ENCODE data around the gene NCOA3.

NCOA3 gene

DNA sequence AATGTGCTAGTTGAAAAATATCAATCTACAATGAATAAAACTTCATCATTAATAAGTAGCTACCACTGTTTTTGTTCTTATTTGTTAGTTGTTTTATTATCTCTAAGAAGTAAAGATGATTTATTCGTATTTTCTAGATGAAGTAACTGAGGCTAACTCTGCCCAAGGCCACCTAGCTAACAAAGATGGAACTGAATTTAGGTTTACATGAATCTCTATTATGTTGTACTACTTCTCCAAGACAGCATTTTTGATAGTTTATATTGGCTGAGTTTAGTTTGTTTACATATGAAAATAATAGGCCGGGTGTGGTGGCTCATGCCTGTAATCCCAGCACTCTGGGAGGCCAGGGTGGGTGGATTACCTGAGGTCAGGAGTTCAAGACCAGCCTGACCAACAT is 121.5 kb downstream of the NCOA3 start:
- TF ChIP-seq TCF12 (IDR thresholded peaks at IDR 0.05; ENCODE audit: low read depth) (no peak), CREB1 (IDR thresholded peaks at IDR 0.05; ENCODE audit: low read depth) (no peak), YY1 (IDR thresholded peaks at IDR 0.05; ENCODE audit: low read depth) (no peak), EGR1 (IDR thresholded peaks at IDR 0.05) (no peak), RAD21 (IDR thresholded peaks at IDR 0.05; ENCODE audit: low read depth) (no peak), EP300 (IDR thresholded peaks at IDR 0.05; ENCODE audit: borderline replicate concordance) (no peak)
- TF ChIP-seq, protein P1, sequence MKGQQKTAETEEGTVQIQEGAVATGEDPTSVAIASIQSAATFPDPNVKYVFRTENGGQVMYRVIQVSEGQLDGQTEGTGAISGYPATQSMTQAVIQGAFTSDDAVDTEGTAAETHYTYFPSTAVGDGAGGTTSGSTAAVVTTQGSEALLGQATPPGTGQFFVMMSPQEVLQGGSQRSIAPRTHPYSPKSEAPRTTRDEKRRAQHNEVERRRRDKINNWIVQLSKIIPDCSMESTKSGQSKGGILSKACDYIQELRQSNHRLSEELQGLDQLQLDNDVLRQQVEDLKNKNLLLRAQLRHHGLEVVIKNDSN (IDR thresholded peaks at IDR 0.05): no peak
- TF ChIP-seq, protein P2, sequence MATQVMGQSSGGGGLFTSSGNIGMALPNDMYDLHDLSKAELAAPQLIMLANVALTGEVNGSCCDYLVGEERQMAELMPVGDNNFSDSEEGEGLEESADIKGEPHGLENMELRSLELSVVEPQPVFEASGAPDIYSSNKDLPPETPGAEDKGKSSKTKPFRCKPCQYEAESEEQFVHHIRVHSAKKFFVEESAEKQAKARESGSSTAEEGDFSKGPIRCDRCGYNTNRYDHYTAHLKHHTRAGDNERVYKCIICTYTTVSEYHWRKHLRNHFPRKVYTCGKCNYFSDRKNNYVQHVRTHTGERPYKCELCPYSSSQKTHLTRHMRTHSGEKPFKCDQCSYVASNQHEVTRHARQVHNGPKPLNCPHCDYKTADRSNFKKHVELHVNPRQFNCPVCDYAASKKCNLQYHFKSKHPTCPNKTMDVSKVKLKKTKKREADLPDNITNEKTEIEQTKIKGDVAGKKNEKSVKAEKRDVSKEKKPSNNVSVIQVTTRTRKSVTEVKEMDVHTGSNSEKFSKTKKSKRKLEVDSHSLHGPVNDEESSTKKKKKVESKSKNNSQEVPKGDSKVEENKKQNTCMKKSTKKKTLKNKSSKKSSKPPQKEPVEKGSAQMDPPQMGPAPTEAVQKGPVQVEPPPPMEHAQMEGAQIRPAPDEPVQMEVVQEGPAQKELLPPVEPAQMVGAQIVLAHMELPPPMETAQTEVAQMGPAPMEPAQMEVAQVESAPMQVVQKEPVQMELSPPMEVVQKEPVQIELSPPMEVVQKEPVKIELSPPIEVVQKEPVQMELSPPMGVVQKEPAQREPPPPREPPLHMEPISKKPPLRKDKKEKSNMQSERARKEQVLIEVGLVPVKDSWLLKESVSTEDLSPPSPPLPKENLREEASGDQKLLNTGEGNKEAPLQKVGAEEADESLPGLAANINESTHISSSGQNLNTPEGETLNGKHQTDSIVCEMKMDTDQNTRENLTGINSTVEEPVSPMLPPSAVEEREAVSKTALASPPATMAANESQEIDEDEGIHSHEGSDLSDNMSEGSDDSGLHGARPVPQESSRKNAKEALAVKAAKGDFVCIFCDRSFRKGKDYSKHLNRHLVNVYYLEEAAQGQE (IDR thresholded peaks at IDR 0.05; ENCODE audit: low read depth): no peak

DNA sequence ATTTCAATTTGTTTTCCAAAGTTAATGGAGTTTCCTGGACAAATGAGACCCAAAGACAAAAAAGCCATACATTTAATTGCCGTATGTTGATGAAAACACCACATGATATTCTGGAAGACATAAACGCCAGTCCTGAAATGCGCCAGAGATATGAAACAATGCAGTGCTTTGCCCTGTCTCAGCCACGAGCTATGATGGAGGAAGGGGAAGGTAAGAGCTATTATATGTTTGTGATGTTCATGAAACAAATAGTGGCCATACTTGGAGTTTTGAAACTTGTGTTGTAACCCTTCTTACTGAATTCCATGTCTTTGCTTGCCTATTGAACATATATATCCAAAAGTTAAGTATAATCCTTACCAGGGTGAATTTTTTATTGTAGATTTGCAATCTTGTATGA is 125.9 kb downstream of the NCOA3 start:
- TF ChIP-seq NFIC (IDR thresholded peaks at IDR 0.05) (no peak), TCF12 (IDR thresholded peaks at IDR 0.05; ENCODE audit: low read depth) (no peak), RAD21 (IDR thresholded peaks at IDR 0.05; ENCODE audit: low read depth) (no peak), TEAD4 (IDR thresholded peaks at IDR 0.05) (no peak), EGR1 (IDR thresholded peaks at IDR 0.05) (no peak), CEBPB (IDR thresholded peaks at IDR 0.05) (no peak), FOXM1 (IDR thresholded peaks at IDR 0.05; ENCODE audit: borderline replicate concordance, low read depth) (no peak), YY1 (IDR thresholded peaks at IDR 0.05; ENCODE audit: low read depth) (no peak), ZBTB7A (IDR thresholded peaks at IDR 0.05; ENCODE audit: low read depth) (no peak), TAF1 (IDR thresholded peaks at IDR 0.05; ENCODE audit: low read depth) (no peak)
- TF ChIP-seq, protein P1 (IDR thresholded peaks at IDR 0.05): no peak
- TF ChIP-seq, protein P3, sequence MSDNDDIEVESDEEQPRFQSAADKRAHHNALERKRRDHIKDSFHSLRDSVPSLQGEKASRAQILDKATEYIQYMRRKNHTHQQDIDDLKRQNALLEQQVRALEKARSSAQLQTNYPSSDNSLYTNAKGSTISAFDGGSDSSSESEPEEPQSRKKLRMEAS (IDR thresholded peaks at IDR 0.05): no peak
- TF ChIP-seq, protein P2 (IDR thresholded peaks at IDR 0.05; ENCODE audit: low read depth): no peak

DNA sequence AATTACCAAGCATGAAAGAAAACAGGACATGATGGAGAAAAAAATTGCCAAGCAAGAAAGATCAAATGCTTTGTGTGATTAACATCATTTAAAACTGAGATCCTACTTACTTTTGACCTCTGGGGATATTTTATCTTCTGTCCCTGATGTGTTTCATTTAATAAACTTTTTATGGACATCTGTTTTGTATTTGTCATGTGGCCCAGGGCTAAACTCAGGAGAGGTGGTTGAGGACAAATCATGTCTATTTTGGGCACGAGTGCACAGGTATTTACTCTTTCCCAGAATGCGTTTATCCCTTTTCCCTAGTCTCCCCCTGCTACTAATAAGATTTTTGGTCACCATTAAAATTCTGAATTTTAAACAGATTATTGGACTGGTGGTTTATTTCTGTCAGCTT is 128.2 kb downstream of the NCOA3 start:
- TF ChIP-seq NFIC (IDR thresholded peaks at IDR 0.05) (no peak), TCF12 (IDR thresholded peaks at IDR 0.05; ENCODE audit: low read depth) (no peak), ZBTB7A (IDR thresholded peaks at IDR 0.05; ENCODE audit: low read depth) (no peak), CEBPB (IDR thresholded peaks at IDR 0.05) (no peak), YY1 (IDR thresholded peaks at IDR 0.05; ENCODE audit: low read depth) (no peak), TAF1 (IDR thresholded peaks at IDR 0.05; ENCODE audit: low read depth) (no peak)
- TF ChIP-seq, protein P1 (IDR thresholded peaks at IDR 0.05): no peak

DNA sequence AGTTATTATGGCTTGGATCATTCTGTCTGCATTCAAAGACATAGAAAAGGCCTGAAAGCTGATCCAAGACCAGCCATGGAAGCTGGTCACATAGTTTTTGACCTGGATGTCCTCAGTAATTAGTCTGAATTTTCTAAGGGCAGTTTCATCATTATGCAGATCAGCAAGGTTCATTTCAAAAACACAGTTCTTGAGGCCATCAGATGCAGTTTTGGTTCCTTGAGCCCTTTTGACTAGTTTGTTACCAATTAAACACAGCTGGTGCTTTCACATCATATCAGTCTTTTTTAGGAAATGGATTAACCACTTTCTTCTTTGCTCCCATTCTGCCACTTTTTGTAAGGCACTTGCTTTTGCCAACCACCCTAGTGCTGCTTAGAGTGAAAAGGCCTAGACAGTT is 129.4 kb downstream of the NCOA3 start:
- TF ChIP-seq FOXM1 (IDR thresholded peaks at IDR 0.05; ENCODE audit: borderline replicate concordance, low read depth) (no peak), EP300 (IDR thresholded peaks at IDR 0.05; ENCODE audit: borderline replicate concordance) (no peak), TAF1 (IDR thresholded peaks at IDR 0.05; ENCODE audit: low read depth) (no peak), TEAD4 (IDR thresholded peaks at IDR 0.05) (no peak), CEBPB (IDR thresholded peaks at IDR 0.05) (no peak), EGR1 (IDR thresholded peaks at IDR 0.05) (no peak), RAD21 (IDR thresholded peaks at IDR 0.05; ENCODE audit: low read depth) (no peak), NFIC (IDR thresholded peaks at IDR 0.05) (no peak)
- TF ChIP-seq, protein P3 (IDR thresholded peaks at IDR 0.05): no peak

DNA sequence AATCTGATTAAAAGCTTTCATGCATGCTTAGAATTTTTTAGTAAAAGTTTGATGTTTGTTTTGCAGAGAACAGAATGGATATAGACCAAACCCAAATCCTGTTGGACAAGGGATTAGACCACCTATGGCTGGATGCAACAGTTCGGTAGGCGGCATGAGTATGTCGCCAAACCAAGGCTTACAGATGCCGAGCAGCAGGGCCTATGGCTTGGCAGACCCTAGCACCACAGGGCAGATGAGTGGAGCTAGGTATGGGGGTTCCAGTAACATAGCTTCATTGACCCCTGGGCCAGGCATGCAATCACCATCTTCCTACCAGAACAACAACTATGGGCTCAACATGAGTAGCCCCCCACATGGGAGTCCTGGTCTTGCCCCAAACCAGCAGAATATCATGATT is 133.6 kb downstream of the NCOA3 start:
- no peak for TF ChIP-seq EGR1 (IDR thresholded peaks at IDR 0.05)
- TF ChIP-seq TAF1 (IDR thresholded peaks at IDR 0.05; ENCODE audit: low read depth): no peak
- TF ChIP-seq ZBTB7A (IDR thresholded peaks at IDR 0.05; ENCODE audit: low read depth): no peak
- TF ChIP-seq TCF12 (IDR thresholded peaks at IDR 0.05; ENCODE audit: low read depth): no peak
- no peak for TF ChIP-seq RAD21 (IDR thresholded peaks at IDR 0.05; ENCODE audit: low read depth)

DNA sequence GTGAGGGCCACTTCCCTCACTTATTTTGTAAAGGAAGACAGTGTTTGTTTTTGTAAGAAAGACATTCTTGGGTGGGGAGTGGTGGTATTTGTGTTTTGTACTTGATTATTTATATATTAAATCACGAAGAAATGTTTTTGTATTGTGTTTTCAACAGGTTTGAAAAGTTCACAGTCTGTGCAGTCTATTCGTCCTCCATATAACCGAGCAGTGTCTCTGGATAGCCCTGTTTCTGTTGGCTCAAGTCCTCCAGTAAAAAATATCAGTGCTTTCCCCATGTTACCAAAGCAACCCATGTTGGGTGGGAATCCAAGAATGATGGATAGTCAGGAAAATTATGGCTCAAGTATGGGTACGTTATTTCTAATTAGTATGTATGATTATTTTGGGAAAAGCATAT is 137.2 kb downstream of the NCOA3 start:
- TF ChIP-seq TCF12 (IDR thresholded peaks at IDR 0.05; ENCODE audit: low read depth) (no peak), CREB1 (IDR thresholded peaks at IDR 0.05; ENCODE audit: low read depth) (no peak), TEAD4 (IDR thresholded peaks at IDR 0.05) (no peak), EP300 (IDR thresholded peaks at IDR 0.05; ENCODE audit: borderline replicate concordance) (no peak), YY1 (IDR thresholded peaks at IDR 0.05; ENCODE audit: low read depth) (no peak)

Data from Ishikawa (cell line).